Heart right ventricle (tissue), 16 donors: ENCODE data around the gene DHRS4. TPM values are rescaled to one million over a fixed set of nuclear protein-coding genes. Genes with fewer than 3 reads are reported as not detected.

Experiments
- ATAC-seq, 8 donors: fragments of 200-7000 bp; cut with Tn5 transposase; one replicate each; pipeline ENCODE4 v1.9.1; 2020; ENCODE audit warnings: mild to moderate bottlenecking in 8 of 8, moderate library complexity in 8 of 8, moderate number of reproducible peaks in 1 of 8
- DNase-seq, 2 donors: peaks; one replicate each; pipeline ENCODE4 v3.0.0-alpha.2; 2020
- H3K27ac ChIP-seq, 10 donors: fragments of 200-600 bp; sonication (generic) in 2 of 10; one replicate each; pipeline versions ENCODE4 v1.5.0 to v1.8.0; 2020 to 2022; ENCODE audit warnings: mild to moderate bottlenecking in 3 of 10
- H3K27me3 ChIP-seq, 7 donors: fragments of 200-600 bp; one replicate each; pipeline ENCODE4 v1.8.0; 2021 to 2022; ENCODE audit warnings: mild to moderate bottlenecking in 2 of 7
- H3K36me3 ChIP-seq, 9 donors: fragments of 200-600 bp; sonication (generic) in 1 of 9; one replicate each; pipeline versions ENCODE4 v1.5.0 to v1.8.0; 2020 to 2022; ENCODE audit warnings: mild to moderate bottlenecking in 2 of 9
- H3K4me1 ChIP-seq, 9 donors: fragments of 200-600 bp; sonication (generic) in 1 of 9; one replicate each; pipeline versions ENCODE4 v1.5.0 to v1.8.0; 2020 to 2022; ENCODE audit warnings: mild to moderate bottlenecking in 4 of 9
- H3K4me3 ChIP-seq, 10 donors: fragments of 200-600 bp; sonication (generic) in 2 of 10; one replicate each; pipeline versions ENCODE4 v1.5.0 to v1.8.0; 2020 to 2022; ENCODE audit warnings: mild to moderate bottlenecking in 7 of 10, moderate library complexity in 2 of 10
- H3K9me3 ChIP-seq, 11 donors: fragments of 200-600 bp in 10 of 11; sonication (generic) in 2 of 11; one replicate each; pipeline versions ENCODE4 v1.5.0 to v1.8.0; 2013 to 2022; ENCODE audit warnings: mild to moderate bottlenecking in 2 of 11, control low read depth in 1 of 11, moderate library complexity in 1 of 11
- WGBS, 2 donors: extraction: QIAGEN DNeasy Blood & Tissue Kit; methylation state at CpG; one replicate each; pipeline ENCODE4 v1.1.7; 2013; ENCODE audit warnings: inconsistent platforms in 1 of 2; 5-methylcytosine and 5-hydroxymethylcytosine counted together
- intact Hi-C, 10 donors: fragments of 100-400 bp; cut with DNase I; formaldehyde crosslinking; loops; one replicate each; pipeline versions ENCODE4 v1.11.1 to v1.14.2; 2022
- long read RNA-seq, 3 donors: library from polyadenylated mRNA; unstranded; transcript quantifications; one replicate each; pipeline ENCODE4 v2.0.0, GENCODE V29; 2020 to 2021
- polyA plus RNA-seq, 2 donors: library from polyadenylated mRNA; stranded (reverse); fragments of 200-250 nt; gene quantifications; one replicate each; pipeline ENCODE4 v1.2.3, GENCODE V29; 2013
- total RNA-seq, 10 donors: library from RNA; stranded (reverse); fragmentation: NEBNext Ultra II Directional in 3 of 10; extraction: Animal tissue kit (Norgen Biotek cat#: 25700) in 3 of 10; gene quantifications; one replicate each; pipeline versions ENCODE4 v1.2.1 to v1.2.4, GENCODE V29; 2021 to 2023
- TF ChIP-seq, protein P1 (sequence below), 9 donors: fragments of 200-600 bp; sonication (generic) in 2 of 9; IDR thresholded peaks; one replicate each; pipeline versions ENCODE4 v1.5.0 to v1.8.0; 2021 to 2022; ENCODE audit warnings: antibody characterized with exemption in 9 of 9, mild to moderate bottlenecking in 5 of 9, moderate library complexity in 1 of 9
- donor health status: Arrhythmogenic right ventricular cardiomyopathy.
- donor health status: ischemic (EF 13 %, LVEDD 7.1; RV severe dilation, severe dysfunction).
- donor health status: healthy with polysubstance abuse.
- donor health status: DM: no; HTN: yes; CAD: no.
- donor health status: DM: no; HTN: no; CAD: no.
- donor health status: ischemic (EF 25% LVEDD 6.9; RV normal size, moderate dysfunction).
- donor health status: ischemic (EF 25% LVEDD 5.7; RV mildly dilated, moderate dysfunction).
- donor health status: healthy.
- donor health status: DM: yes; HTN: yes; CAD: no.
- donor health status: Ischemic cardiomyopathy.
- donor health status: ischemic (EF 35%, LVEDD 5.7; RV mildly dilated, moderate dysfunction).
- donor health status: nonischemic (EF 11% LVEDD 7.7; RV severe dilation, severe dysfunction).
- donor health status: DM: yes; HTN: yes; CAD: no.
- donor health status: PGD.
- donor health status: ischemic (EF 29% LVEDD 5.4; RV normal size, mild dysfunction).
- donor health status: nonischemic (EF 23%, LVEDD 6.1; RV moderate dilation, normal function).

DHRS4 gene
- total RNA-seq (10 to 100 TPM; 24.9 to 37.5 (median 30.7) TPM), polyA plus RNA-seq (10 to 100 TPM; 31.1 to 66.7 TPM)
- long read RNA-seq, donor 1, transcript DHRS4-201 (8 exons, 1,443 nt) = major isoform, 18 of 34 reads
- long read RNA-seq, donor 1, transcript DHRS4-203 (5 exons, 727 nt) = minor isoform, 7 of 34 reads
- long read RNA-seq, donor 1, partial matches to known transcripts = 2 of 34 reads
- long read RNA-seq, donor 1, other reads (novel, unspliced or antisense) = 6 of 34 reads
- long read RNA-seq, donor 2, transcript DHRS4-201 (8 exons, 1,443 nt) = major isoform, 23 of 41 reads
- long read RNA-seq, donor 2, partial matches to known transcripts = 11 of 41 reads
- long read RNA-seq, donor 2, other reads (novel, unspliced or antisense) = 1 of 41 reads
- long read RNA-seq, donor 3, transcript DHRS4-201 (8 exons, 1,443 nt) = major isoform, 29 of 39 reads
- long read RNA-seq, donor 3, transcript DHRS4-203 (5 exons, 727 nt) = minor isoform, 5 of 39 reads
- long read RNA-seq, donor 3, partial matches to known transcripts = 1 of 39 reads
- long read RNA-seq, donor 3, other reads (novel, unspliced or antisense) = 4 of 39 reads

DNA sequence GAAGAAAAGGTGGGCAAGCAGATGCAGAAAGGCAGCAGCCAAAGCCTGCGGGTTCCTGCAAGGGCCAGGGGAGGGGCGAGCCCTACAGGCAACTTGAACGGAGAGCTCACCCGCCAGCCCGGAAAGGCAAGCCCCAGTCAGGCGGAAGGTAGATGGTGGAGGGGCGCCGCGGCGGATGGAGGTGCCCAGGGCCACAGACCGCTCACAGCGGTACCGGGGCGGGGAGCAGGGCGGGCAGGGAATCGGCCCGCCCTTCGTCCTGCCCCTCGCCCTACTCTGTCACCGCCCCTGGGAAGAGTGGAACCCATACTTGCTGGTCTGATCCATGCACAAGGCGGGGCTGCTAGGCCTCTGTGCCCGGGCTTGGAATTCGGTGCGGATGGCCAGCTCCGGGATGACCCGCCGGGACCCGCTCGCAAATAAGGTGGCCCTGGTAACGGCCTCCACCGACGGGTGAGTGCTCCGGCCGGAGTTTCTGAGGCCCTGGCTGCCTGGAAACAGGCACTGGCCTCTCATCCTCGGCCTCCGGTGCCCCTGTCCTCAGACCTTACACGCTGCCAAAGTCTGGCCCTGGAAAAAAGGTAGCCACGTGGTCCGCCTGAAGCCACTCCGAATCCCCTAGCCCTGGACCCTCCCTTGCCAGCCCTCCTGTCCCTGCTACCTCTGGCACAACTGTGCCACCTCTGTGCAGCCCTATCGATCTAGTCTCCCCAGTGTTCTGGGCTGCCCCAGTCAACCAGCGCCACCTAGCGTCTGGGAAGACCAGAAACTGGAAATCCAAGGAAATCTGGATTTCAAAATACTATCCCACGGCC, at the start of gene DHRS4:
DHRS4 (plus strand) TSS at position 307 of the 815 bp plus-strand sequence; CDS start at position 326, 19 bp downstream.
- 0 to 1% methylated on average over 43 to 44 of the region's 44 CpGs for WGBS, 2 donors
- ATAC-seq = peak; percentile 97 to 99 (median 99)
- peak; percentile 81 to 87 for DNase-seq
- no peaks in the 10 kb centered on the region for H3K27me3 ChIP-seq
- peaks cover 0 to 15% (median 0%) of the 10 kb centered on the region in 11 donors for H3K9me3 ChIP-seq
- intact Hi-C loops = loop anchor here in 1 of 10 donors (1.0 kb wide), 1 partner anchor 321 kb away; no protein-coding TSS in a partner anchor
- H3K4me3 ChIP-seq = peak within 1 kb of the TSS; percentile 35 to 98 (median 80)
- TF ChIP-seq, protein P1, sequence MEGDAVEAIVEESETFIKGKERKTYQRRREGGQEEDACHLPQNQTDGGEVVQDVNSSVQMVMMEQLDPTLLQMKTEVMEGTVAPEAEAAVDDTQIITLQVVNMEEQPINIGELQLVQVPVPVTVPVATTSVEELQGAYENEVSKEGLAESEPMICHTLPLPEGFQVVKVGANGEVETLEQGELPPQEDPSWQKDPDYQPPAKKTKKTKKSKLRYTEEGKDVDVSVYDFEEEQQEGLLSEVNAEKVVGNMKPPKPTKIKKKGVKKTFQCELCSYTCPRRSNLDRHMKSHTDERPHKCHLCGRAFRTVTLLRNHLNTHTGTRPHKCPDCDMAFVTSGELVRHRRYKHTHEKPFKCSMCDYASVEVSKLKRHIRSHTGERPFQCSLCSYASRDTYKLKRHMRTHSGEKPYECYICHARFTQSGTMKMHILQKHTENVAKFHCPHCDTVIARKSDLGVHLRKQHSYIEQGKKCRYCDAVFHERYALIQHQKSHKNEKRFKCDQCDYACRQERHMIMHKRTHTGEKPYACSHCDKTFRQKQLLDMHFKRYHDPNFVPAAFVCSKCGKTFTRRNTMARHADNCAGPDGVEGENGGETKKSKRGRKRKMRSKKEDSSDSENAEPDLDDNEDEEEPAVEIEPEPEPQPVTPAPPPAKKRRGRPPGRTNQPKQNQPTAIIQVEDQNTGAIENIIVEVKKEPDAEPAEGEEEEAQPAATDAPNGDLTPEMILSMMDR (IDR thresholded peaks at IDR 0.05) = peak; percentile 71 to 94 (median 89)
- H3K27ac ChIP-seq = peak within 1 kb of the TSS; percentile 63 to 95 (median 90)
- peaks cover 0 to 28% (median 9%) of the 10 kb centered on the region in 9 donors for H3K4me1 ChIP-seq
- H3K36me3 ChIP-seq = peaks cover 0 to 30% (median 0%) of the 10 kb centered on the region in 9 donors

DNA sequence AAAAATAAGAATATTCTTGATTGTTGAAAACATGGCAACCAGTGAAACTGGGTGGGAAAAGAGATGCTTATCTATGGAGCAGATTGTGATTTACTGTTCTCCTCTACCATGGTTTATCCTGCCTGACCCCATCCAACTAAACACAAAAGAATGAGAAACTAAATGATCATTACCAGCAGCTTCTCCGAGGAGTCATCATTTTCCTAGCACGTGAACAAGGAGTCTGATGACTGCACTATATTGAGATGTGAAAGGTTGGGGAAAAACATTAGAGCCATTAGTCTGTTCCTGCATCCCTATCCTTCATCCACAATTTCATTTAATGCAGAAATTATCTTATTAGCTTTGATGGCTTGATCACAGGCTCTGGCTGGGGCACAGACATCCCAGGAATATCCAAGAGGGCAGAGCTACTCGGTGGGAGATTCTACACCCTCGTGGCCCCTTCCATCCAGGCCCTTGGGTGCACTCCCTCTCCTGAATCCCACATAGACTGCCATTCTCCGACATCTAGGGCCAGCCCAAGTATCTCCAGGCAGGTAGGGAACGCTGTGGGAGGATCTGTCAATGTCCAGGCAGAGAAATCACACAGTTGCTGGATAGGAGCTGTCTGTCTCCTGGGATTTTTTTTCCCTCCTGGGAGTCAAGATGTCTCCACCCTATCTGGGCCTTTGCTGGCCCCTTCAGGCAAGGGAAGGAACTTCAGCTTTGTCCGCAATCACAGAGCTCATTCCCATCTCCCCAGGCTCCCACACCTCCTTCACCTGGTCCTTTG, 43.3 kb upstream of the DHRS4 start:
- DNase-seq (no peak), ATAC-seq (peak in 3 of 8 donors; percentile 27 to 38 (median 30))
- Histone ChIP-seq H3K27ac (no peak overlapping the region), H3K36me3 (no peaks in the 10 kb centered on the region), H3K27me3 (peaks cover 0 to 10% (median 0%) of the 10 kb centered on the region in 7 donors), H3K4me3 (no peak overlapping the region), H3K9me3 (no peaks in the 10 kb centered on the region), H3K4me1 (peaks cover 0 to 1% (median 0%) of the 10 kb centered on the region in 9 donors)
- TF ChIP-seq, protein P1 (IDR thresholded peaks at IDR 0.05) = peak; percentile 25 to 73 (median 45)
- WGBS, 2 donors = 58 to 59% methylated on average over 7 of the region's 7 CpGs
- intact Hi-C loops = loop anchor here in 2 of 10 donors (2.0 to 5.0 kb wide), 2 partner anchors 183 kb away; no protein-coding TSS in a partner anchor

DNA sequence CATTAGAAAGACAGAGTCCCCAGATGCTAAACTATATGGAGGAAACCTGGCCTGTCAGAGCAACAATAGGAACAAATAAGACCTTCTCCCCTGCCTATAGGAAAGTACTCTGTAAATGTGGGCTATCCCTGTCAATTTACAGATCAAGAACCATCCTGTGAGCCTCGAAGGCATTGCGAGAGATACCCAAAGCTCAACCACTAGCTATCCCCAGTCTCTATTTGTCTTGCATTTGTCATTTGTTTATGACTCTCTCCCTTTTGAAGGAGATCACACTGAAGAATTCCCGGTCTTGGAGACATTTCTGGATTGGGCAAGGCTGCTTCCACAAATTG, 42.7 kb upstream of the DHRS4 start:
- H3K9me3 ChIP-seq = no peaks in the 10 kb centered on the region
- H3K27me3 ChIP-seq = peaks cover 0 to 10% (median 0%) of the 10 kb centered on the region in 7 donors
- WGBS, 2 donors = 74 to 93% methylated on average over 3 of the region's 3 CpGs
- peaks cover 0 to 7% (median 5%) of the 10 kb centered on the region in 9 donors for H3K4me1 ChIP-seq
- no peaks in the 10 kb centered on the region for H3K36me3 ChIP-seq
- H3K27ac ChIP-seq = no peak overlapping the region
- no peak for DNase-seq
- no peak overlapping the region for H3K4me3 ChIP-seq
- intact Hi-C loops = loop anchor here in 2 of 10 donors (2.0 to 5.0 kb wide), 2 partner anchors 184 kb away; no protein-coding TSS in a partner anchor
- no peak for ATAC-seq
- TF ChIP-seq, protein P1 (IDR thresholded peaks at IDR 0.05) = no peak
